ENCODE data around the gene MED17.

MED17 gene

GRCh38 chr11:93740031-93740729 is 43.9 kb upstream of the MED17 start:
- Histone ChIP-seq H4K20me1 (ENCODE audit: insufficient read depth, low read length) (peaks cover 41% of the 10 kb centered on the region; the same call in 1 of the 2 replicates), H3K4me1 (ENCODE audit: low read length) (peaks cover 23% of the 10 kb centered on the region), H3K9me2 (replicated peaks; ENCODE audit: insufficient read depth, low read length) (no peaks in the 10 kb centered on the region), H3F3A (ENCODE audit: insufficient read depth, low read length) (peaks cover 66% of the 10 kb centered on the region), H3K9me3 (replicated peaks; ENCODE audit: insufficient read depth, low read length) (no peaks in the 10 kb centered on the region), H3K27me3 (replicated peaks; ENCODE audit: insufficient read depth, low read length) (no peaks in the 10 kb centered on the region), H3K27ac (ENCODE audit: low read length) (peak overlapping the region; percentile 92), H3K79me2 (ENCODE audit: low read length) (peaks cover 81% of the 10 kb centered on the region), H2AFZ (ENCODE audit: low read length) (no peak overlapping the region), H3K36me3 (replicated peaks; ENCODE audit: insufficient read depth, low read length) (peaks cover 31% of the 10 kb centered on the region), H3K4me2 (ENCODE audit: low read depth, low read length) (peak overlapping the region; percentile 88), H3K9ac (ENCODE audit: low read length) (peak overlapping the region; percentile 99), H3K4me3 (ENCODE audit: low read length) (peak overlapping the region; percentile 96)
- TF ChIP-seq EZH2 (optimal IDR thresholded peaks at IDR 0.05; ENCODE audit: low read depth, low read length) (no peak), EZH2phosphoT487 (IDR thresholded peaks at IDR 0.05; ENCODE audit: low read length) (no peak), CTCF (IDR thresholded peaks at IDR 0.05; ENCODE audit: low read length) (no peak)
- peak; percentile 91 for DNase-seq

- Histone ChIP-seq H3K79me2 (ENCODE audit: low read length) (peaks cover 76% of the 10 kb centered on the region), H3K36me3 (replicated peaks; ENCODE audit: insufficient read depth, low read length) (peaks cover 26% of the 10 kb centered on the region; the same call in 1 of the 2 replicates), H3K4me1 (ENCODE audit: low read length) (peaks cover 23% of the 10 kb centered on the region), H3K9ac (ENCODE audit: low read length) (peak overlapping the region; percentile 99), H2AFZ (ENCODE audit: low read length) (0 out of 2 replicates have a peak overlapping the region, but pooled peaks have one; percentile 26), H4K20me1 (ENCODE audit: insufficient read depth, low read length) (peaks cover 36% of the 10 kb centered on the region; the same call in 1 of the 2 replicates), H3K27me3 (replicated peaks; ENCODE audit: insufficient read depth, low read length) (no peaks in the 10 kb centered on the region), H3K27ac (ENCODE audit: low read length) (peak overlapping the region; percentile 92), H3K9me2 (replicated peaks; ENCODE audit: insufficient read depth, low read length) (no peaks in the 10 kb centered on the region), H3K4me2 (ENCODE audit: low read depth, low read length) (peak overlapping the region; percentile 88), H3K9me3 (replicated peaks; ENCODE audit: insufficient read depth, low read length) (no peaks in the 10 kb centered on the region), H3K4me3 (ENCODE audit: low read length) (peak overlapping the region; percentile 96), H3F3A (ENCODE audit: insufficient read depth, low read length) (peaks cover 61% of the 10 kb centered on the region)
- DNase-seq = peak; percentile 66
- TF ChIP-seq EZH2phosphoT487 (IDR thresholded peaks at IDR 0.05; ENCODE audit: low read length) (no peak), CTCF (IDR thresholded peaks at IDR 0.05; ENCODE audit: low read length) (no peak), EZH2 (optimal IDR thresholded peaks at IDR 0.05; ENCODE audit: low read depth, low read length) (no peak)
Measured at GRCh38 chr11:93740730-93741093, 43.4 kb upstream of the MED17 start.

DNA sequence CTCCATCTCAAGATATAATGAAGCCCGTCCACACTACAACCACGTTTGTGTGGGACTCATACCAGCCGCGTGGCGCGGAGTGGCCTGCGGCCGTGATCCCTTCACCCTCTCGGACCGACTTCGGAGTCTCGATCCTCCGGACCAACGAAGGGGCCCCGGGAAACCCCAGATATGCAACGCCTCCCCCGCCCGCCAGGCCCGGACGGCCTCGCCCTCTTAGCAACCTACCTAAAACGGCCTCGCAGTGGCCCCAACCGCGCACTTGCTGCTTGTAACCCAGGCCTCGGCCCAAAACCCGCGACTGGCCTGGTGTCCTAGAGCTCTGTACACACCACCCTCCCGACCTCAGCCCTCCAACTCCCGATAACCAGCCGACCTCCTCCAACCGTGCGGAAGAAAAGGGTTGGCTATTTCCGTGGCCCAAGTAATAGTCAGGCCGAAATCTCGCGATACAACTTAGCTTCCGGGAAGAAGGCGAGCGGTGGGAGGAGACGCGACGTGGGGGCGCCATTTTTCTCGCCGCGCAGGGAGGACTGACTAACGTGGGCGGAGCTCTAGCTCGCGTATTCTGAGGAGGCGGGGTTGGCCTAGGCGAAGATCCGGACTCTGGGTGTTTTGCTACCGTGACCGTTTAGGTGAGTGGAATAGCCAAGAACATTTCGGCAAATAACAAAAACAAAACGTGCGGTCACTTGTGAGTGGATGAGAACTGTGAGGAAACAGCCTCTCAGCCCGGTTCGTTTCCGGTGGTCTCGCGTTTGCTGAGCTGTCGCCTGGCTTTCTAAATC is 42.8 kb upstream of the MED17 start, which contains the start of the genes C11orf54 and TAF1D:
TSS of gene C11orf54 (plus strand) at position 579 of the 788 bp plus-strand sequence. CDS start 5,722 bp downstream, outside the sequence.
TSS of gene TAF1D (minus strand) at position 402 of the 788 bp plus-strand sequence. CDS start 2,191 bp downstream, outside the sequence.
- peak within 1 kb of the TSS; percentile 78 for H2AFZ ChIP-seq (ENCODE audit: low read length)
- TF ChIP-seq EZH2phosphoT487 (IDR thresholded peaks at IDR 0.05; ENCODE audit: low read length) (no peak), CTCF (IDR thresholded peaks at IDR 0.05; ENCODE audit: low read length) (no peak), EZH2 (optimal IDR thresholded peaks at IDR 0.05; ENCODE audit: low read depth, low read length) (no peak)
- peaks cover 32% of the 10 kb centered on the region; the same call in 1 of the 2 replicates for H4K20me1 ChIP-seq (ENCODE audit: insufficient read depth, low read length)
- DNase-seq = peak; percentile 99
- H3K4me3 ChIP-seq (ENCODE audit: low read length) = peak within 1 kb of the TSS; percentile 96
- no peaks in the 10 kb centered on the region for H3K9me2 ChIP-seq (replicated peaks; ENCODE audit: insufficient read depth, low read length)
- H3F3A ChIP-seq (ENCODE audit: insufficient read depth, low read length) = peaks cover 55% of the 10 kb centered on the region
- peaks cover 70% of the 10 kb centered on the region for H3K79me2 ChIP-seq (ENCODE audit: low read length)
- peaks cover 20% of the 10 kb centered on the region for H3K4me1 ChIP-seq (ENCODE audit: low read length)
- H3K9me3 ChIP-seq (replicated peaks; ENCODE audit: insufficient read depth, low read length) = no peaks in the 10 kb centered on the region
- H3K4me2 ChIP-seq (ENCODE audit: low read depth, low read length) = peak within 1 kb of the TSS; percentile 88
- H3K27me3 ChIP-seq (replicated peaks; ENCODE audit: insufficient read depth, low read length) = no peaks in the 10 kb centered on the region
- H3K27ac ChIP-seq (ENCODE audit: low read length) = peak within 1 kb of the TSS; percentile 92
- H3K9ac ChIP-seq (ENCODE audit: low read length) = peak within 1 kb of the TSS; percentile 99
- peaks cover 20% of the 10 kb centered on the region; the same call in 1 of the 2 replicates for H3K36me3 ChIP-seq (replicated peaks; ENCODE audit: insufficient read depth, low read length)

All from MM.1S (cell line).